Prostate gland (tissue), 2 donors: Measurements from ENCODE around the gene PPM1J.

ENCODE experiments used
- CTCF ChIP-seq, 4 experiments: fragments of 200-600 bp in 2 of 4; fragments of 450-650 bp in 2 of 4; sonication (generic) in 2 of 4; IDR thresholded peaks; 1 replicate in 3 of 4; 2 replicates in 1 of 4; pipeline ENCODE4 v1.5.1; 2016 to 2019; ENCODE audit warnings: antibody characterized with exemption in 4 of 4, mild to moderate bottlenecking in 2 of 4, moderate library complexity in 2 of 4
- POLR2A ChIP-seq: fragments of 450-650 bp; IDR thresholded peaks from one replicate; pipeline ENCODE4 v1.6.1; 2016; ENCODE audit warnings: antibody characterized with exemption, mild to moderate bottlenecking
- POLR2AphosphoS5 ChIP-seq: sonication (generic); formaldehyde crosslinking; IDR thresholded peaks from one replicate; pipeline ENCODE4 v1.6.1; 2017; ENCODE audit warnings: antibody characterized with exemption

- TF ChIP-seq CTCF (IDR thresholded peaks at IDR 0.05) = no peak
- TF ChIP-seq POLR2AphosphoS5 = no peak
- no peak for TF ChIP-seq POLR2A
Observed at GRCh38 chr1:112675728-112676381, 39.3 kb downstream of the PPM1J start.
